Stimulated activated CD8-positive, alpha-beta memory T cell treated with anti-CD3 and anti-CD28 coated beads, Interleukin-12 subunit alpha, Interleukin-12 subunit beta, amount 100 ng/mL, for 24 hours (primary cell): ENCODE data around the gene NR5A2.

Source experiments
- DNase-seq: peaks from one replicate; pipeline ENCODE4 v3.0.0-alpha.2; 2020; ENCODE audit errors: extremely low read depth

The NR5A2 gene

GRCh38 chr1:200035956-200036618 lies 8.6 kb downstream of the NR5A2 start:
- no peak for DNase-seq

DNA sequence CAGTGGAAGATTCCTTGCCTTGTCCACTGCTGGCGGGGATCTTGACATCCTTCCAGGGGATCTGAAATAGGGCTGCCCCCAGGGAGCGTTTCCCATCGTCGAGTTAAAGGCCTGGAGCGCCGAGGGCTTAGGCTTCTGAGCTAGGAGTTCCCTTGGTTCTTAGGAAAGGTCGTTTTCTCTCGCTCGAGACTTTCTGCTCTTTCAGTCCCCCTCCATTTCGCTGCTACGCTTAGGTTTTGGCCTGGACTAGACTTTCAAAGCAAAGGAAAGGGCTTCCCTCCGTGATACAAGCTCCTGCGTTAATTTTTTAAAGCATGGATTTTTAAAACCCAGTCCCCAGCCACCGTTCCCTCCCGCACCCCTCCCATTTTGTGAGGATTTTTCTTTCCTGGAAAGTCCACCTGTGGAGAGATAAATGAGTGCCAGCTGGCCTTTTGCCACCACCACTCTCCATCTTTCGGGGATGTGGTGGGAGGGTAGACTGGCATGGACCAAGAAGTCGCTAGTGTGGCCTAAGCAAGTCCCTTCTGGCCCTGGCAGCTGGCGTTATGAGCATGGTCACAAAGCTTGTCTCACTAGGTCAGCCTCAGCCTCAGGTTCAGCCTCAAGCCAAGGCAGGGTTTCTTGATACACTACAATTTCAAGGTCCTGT lies 9.2 kb downstream of the NR5A2 start:
- DNase-seq: no peak

DNA sequence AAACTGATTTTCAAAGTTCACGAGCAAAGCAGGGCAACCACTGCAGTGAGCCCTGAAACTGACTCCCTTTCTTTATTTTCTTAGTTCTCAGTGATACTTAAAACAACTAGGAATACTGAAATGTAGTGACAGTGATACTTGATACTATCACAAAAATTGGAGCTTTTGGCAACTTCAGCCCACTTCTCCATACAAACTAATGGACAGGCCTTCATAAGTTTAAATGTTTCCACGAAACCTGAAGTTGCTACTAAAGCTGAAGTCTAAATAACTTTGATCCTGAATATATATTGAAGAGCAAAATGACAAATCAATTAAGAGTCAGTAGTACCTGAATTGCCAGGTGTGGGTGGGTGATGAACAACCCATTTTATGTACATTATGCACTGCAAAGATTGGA lies 10.0 kb downstream of the NR5A2 start:
- no peak for DNase-seq

DNA sequence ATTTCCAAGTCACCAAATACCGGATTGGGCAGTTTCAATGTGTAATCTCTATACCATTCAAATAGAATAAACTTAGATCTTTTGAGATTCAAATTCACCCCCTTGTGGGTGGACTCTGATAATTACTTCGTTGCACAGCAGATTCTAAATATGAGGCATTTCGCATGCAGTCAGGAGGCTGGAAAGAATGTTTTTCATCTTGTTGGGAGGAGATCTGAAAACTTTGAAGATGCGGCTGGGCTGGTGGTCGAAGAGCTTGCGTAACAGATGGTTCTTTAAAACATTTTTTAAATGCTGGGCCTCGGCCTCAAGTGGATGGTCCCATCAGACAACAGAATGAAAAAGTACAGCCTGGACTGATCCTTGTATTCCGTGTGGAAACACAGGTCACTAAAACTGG lies 10.4 kb downstream of the NR5A2 start:
- no peak for DNase-seq

GRCh38 chr1:200038325-200038980 lies 10.9 kb downstream of the NR5A2 start:
- no peak for DNase-seq

DNA sequence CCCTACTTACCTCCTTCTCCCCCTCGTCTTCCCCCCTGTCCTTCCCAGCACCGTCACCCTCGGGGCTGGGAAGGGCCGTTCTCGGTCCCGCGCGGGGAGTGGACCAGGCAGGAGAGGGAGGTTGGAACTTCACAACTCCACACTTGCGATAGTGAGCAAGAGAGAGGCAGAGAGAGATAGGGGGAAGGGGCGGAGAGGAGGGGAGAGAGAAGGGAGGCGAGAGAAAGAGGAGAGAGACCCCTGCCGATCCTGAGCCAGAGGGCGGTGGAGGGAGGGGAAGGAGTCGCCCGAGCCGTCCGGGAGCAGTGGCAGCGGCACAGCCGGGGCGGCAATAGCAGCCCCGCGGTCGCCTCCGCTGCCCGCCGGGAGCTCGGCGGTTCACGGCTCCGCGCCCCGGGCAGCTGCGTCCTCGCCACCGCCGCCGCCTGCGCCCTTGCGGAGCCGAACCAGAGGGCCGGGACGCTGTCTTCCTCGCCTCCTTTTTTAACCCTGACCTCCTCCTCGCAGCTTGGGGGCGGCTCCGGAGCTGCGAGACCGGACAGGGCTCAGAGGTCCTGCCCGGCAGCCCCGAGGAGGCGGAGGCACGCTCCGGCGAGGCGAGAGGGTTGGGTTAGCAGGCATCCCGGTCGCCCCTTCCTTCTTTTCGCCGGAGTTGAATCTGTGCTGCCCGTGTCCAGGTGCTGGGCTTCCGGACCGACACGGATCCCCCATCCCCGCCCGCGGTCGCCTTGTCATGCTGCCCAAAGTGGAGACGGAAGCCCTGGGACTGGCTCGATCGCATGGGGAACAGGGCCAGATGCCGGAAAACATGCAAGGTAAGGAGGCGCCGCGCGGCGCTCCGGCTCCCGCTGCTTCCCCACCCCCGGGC lies 11.7 kb downstream of the NR5A2 start:
- no peak for DNase-seq

GRCh38 chr1:200039849-200040474 lies 12.5 kb downstream of the NR5A2 start:
- no peak for DNase-seq

GRCh38 chr1:200040481-200041138 lies 13.1 kb downstream of the NR5A2 start:
- DNase-seq: no peak

GRCh38 chr1:200041337-200042118 lies 14.0 kb downstream of the NR5A2 start:
- no peak for DNase-seq

GRCh38 chr1:200042119-200042551 lies 14.6 kb downstream of the NR5A2 start:
- no peak for DNase-seq

DNA sequence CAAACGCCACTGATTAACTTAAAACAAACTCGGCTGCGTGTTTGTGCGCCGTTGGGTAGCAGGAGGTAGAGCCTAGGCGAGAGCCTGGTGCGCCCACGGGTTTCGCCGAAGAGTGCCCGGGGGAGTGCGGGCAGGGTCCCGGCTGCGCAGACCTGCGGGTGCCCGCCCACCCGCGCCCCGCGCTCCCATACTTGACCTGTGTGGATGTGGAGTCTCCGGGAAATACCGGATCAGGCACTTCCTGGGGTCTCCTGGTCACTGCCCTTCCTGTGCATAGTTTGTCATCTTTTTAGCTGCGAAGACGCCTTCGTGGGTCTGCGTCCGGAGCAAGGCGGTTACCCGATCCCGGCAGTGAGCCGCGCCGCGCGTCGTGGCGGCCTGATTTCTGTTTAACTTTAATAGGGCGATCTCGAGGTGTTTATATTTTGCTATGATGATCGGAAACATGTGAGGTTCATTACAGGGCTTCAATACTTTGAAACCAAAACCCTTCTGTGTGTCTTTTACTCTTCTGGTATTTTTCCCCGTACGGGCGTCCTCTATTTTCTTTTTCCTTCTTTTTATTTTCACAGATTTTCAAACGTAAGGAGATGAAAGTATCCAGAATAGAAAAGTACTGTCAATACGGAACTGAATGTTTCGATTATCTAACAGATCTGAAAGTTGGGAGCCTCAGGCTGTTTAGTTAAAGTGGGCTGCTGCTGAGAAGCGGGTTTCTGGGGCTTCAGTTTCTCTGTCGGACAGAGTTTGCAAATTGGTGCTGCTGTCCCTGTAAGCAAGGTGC lies 15.2 kb downstream of the NR5A2 start:
- no peak for DNase-seq

DNA sequence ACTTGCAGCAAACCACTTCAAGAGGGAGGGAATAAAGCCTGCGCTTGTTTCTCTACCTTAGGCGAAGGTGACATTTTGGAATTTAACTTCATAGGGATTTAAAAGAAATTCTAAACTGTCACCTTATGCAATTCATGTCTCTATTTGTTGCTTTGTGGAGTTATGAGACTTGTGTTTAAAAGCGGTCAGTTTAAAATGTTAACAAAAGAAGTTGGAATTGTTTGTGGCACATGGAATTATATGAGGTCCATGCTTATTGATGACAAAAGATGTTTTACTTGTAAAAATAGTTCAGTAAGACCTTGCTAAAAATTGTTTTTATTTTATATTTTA lies 15.8 kb downstream of the NR5A2 start:
- DNase-seq: no peak

GRCh38 chr1:200046115-200046514 lies 18.6 kb downstream of the NR5A2 start:
- no peak for DNase-seq

GRCh38 chr1:200048244-200048643 lies 20.7 kb downstream of the NR5A2 start:
- DNase-seq: no peak

GRCh38 chr1:200049810-200050209 lies 22.3 kb downstream of the NR5A2 start:
- DNase-seq: no peak

GRCh38 chr1:200051620-200052019 lies 24.1 kb downstream of the NR5A2 start:
- no peak for DNase-seq

- no peak for DNase-seq
Observed at GRCh38 chr1:200053091-200053490, 25.6 kb downstream of the NR5A2 start.

GRCh38 chr1:200053646-200054045 lies 26.1 kb downstream of the NR5A2 start:
- DNase-seq: no peak

DNA sequence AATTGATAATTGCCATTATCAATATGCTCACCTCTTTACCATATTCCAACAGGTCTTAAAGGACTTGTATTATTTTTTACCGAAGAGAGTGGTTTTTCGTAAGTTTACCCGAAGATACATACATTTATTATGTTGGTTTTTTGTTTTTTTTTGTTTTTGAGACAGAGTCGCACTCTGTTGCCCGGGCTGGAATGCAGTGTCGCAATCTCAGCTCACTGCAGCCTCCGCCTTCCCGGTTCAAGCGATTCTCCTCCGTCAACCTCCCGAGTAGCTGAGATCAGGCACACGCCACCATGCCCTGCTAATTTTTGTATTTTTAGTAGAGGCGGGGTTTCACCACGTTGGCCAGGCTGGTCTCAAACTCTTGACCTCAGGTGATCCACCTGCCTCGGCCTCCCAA lies 30.8 kb downstream of the NR5A2 start:
- no peak for DNase-seq

DNA sequence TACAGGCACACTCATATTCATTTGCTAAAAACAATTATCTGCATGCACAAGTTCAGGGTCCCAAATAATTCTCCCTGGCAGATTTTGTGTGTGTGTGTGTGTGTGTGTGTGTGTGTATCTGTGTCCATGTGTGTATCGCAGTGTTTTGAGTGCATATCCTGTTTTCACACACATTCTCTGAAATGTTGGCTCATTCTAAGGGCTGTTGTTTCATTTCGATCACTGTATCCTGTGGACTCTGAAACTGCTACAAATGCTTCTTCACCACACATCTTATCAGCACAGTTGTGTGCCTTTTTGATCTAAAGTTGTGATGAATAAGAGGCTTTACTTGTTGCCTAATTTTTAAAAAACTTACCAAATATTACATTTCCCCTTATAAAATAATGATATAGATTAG lies 34.6 kb downstream of the NR5A2 start:
- DNase-seq: no peak
